Mesenchymal stem cell (in vitro differentiated cells and primary cell): Measurements from ENCODE around the gene SENP3. TPM values are rescaled to one million over a fixed set of nuclear protein-coding genes. Genes with fewer than 3 reads are reported as not detected.
A peak's percentile ranks its signal among the peaks of the same experiment; 100 is the strongest.

Experiments used
- DNase-seq: peaks from one replicate; pipeline ENCODE4 v3.0.0-alpha.2; 2013
- H2AFZ ChIP-seq: one replicate; pipeline ENCODE4 v1.6.1; 2013; ENCODE audit warnings: low read depth, mild to moderate bottlenecking, control low read depth, inconsistent platforms, low read length, moderate library complexity
- H2AK5ac ChIP-seq: 2 replicates; pipeline ENCODE4 v1.6.1; 2013; ENCODE audit warnings: low read length, moderate library complexity, mild to moderate bottlenecking, inconsistent platforms; ENCODE audit not compliant: severe bottlenecking
- H2BK120ac ChIP-seq: one replicate; pipeline ENCODE4 v1.6.1; 2013; ENCODE audit warnings: low read depth, mild to moderate bottlenecking, inconsistent platforms, low read length, moderate library complexity
- H2BK12ac ChIP-seq, 2 experiments: one replicate each; pipeline ENCODE4 v1.6.1; 2013; ENCODE audit warnings: inconsistent platforms in 2 of 2, low read length in 2 of 2, mild to moderate bottlenecking in 2 of 2, moderate library complexity in 2 of 2, control low read depth in 1 of 2
- H2BK15ac ChIP-seq: one replicate; pipeline ENCODE4 v1.6.1; 2013; ENCODE audit warnings: mild to moderate bottlenecking, low read depth, inconsistent platforms; ENCODE audit not compliant: poor library complexity, severe bottlenecking
- H2BK5ac ChIP-seq: 2 replicates; pipeline ENCODE4 v1.6.1; 2013; ENCODE audit warnings: low read depth, mild to moderate bottlenecking, low read length, control low read depth, inconsistent platforms; ENCODE audit not compliant: poor library complexity, severe bottlenecking
- H3K14ac ChIP-seq, 2 experiments: one replicate each; pipeline ENCODE4 v1.6.1; 2013; ENCODE audit warnings: inconsistent platforms in 2 of 2, low read length in 2 of 2, control low read depth in 1 of 2, mild to moderate bottlenecking in 1 of 2, moderate library complexity in 1 of 2
- H3K18ac ChIP-seq, 2 experiments: one replicate each; pipeline ENCODE4 v1.6.1; 2013; ENCODE audit warnings: inconsistent platforms in 2 of 2, low read length in 2 of 2, control low read depth in 1 of 2, low read depth in 1 of 2, mild to moderate bottlenecking in 1 of 2
- H3K23ac ChIP-seq, 2 experiments: one replicate each; pipeline ENCODE4 v1.6.1; 2013; ENCODE audit warnings: inconsistent platforms in 2 of 2, low read length in 2 of 2, mild to moderate bottlenecking in 2 of 2, moderate library complexity in 2 of 2, control low read depth in 1 of 2
- H3K27ac ChIP-seq: 2 replicates; pipeline ENCODE4 v1.5.1; 2013; ENCODE audit warnings: mild to moderate bottlenecking, moderate library complexity, low read length, control low read depth, inconsistent platforms; ENCODE audit not compliant: poor library complexity, severe bottlenecking
- H3K27me3 ChIP-seq, 2 experiments: 2 replicates each; pipeline versions ENCODE4 v1.6.1 to v1.7.0; 2013; ENCODE audit warnings: low read length in 2 of 2, mild to moderate bottlenecking in 2 of 2, moderate library complexity in 2 of 2, control low read depth in 1 of 2, inconsistent platforms in 1 of 2; ENCODE audit not compliant: control insufficient read depth in 1 of 2, insufficient read depth in 1 of 2
- H3K36me3 ChIP-seq, 2 experiments: 2 replicates each; pipeline versions ENCODE4 v1.6.1 to v1.7.0; 2013; ENCODE audit warnings: low read length in 2 of 2, control low read depth in 1 of 2, inconsistent platforms in 1 of 2, low read depth in 1 of 2, mild to moderate bottlenecking in 1 of 2; ENCODE audit not compliant: insufficient read depth in 2 of 2, control insufficient read depth in 1 of 2
- H3K4ac ChIP-seq, 2 experiments: one replicate each; pipeline ENCODE4 v1.6.1; 2013; ENCODE audit warnings: inconsistent platforms in 2 of 2, low read length in 2 of 2, mild to moderate bottlenecking in 2 of 2, moderate library complexity in 2 of 2, control low read depth in 1 of 2, low read depth in 1 of 2
- H3K4me1 ChIP-seq: 2 replicates; pipeline ENCODE4 v1.6.1; 2013; ENCODE audit warnings: low read depth, low read length, control low read depth; ENCODE audit not compliant: control insufficient read depth, insufficient read depth
- H3K4me2 ChIP-seq: 2 replicates; pipeline ENCODE4 v1.6.1; 2013; ENCODE audit warnings: low read length, mild to moderate bottlenecking, inconsistent platforms; ENCODE audit not compliant: poor library complexity, severe bottlenecking
- H3K4me3 ChIP-seq, 2 experiments: 2 replicates each; pipeline versions ENCODE4 v1.5.1 to v1.7.0; 2013; ENCODE audit warnings: low read length in 2 of 2, mild to moderate bottlenecking in 2 of 2, control low read depth in 1 of 2, low read depth in 1 of 2; ENCODE audit not compliant: insufficient read depth in 1 of 2
- H3K79me1 ChIP-seq: replicated peaks from 2 replicates; pipeline ENCODE4 v1.6.1; 2013; ENCODE audit warnings: mild to moderate bottlenecking, control low read depth, low read length, inconsistent platforms; ENCODE audit not compliant: poor library complexity, severe bottlenecking
- H3K9ac ChIP-seq: 2 replicates; pipeline ENCODE4 v1.7.0; 2013; ENCODE audit warnings: mild to moderate bottlenecking, low read length, moderate library complexity
- H3K9me3 ChIP-seq: 2 replicates; pipeline ENCODE4 v1.7.0; 2013; ENCODE audit warnings: mild to moderate bottlenecking, low read length; ENCODE audit not compliant: control insufficient read depth
- H4K8ac ChIP-seq: one replicate; pipeline ENCODE4 v1.6.1; 2013; ENCODE audit warnings: inconsistent platforms, mild to moderate bottlenecking, low read length, moderate library complexity
- H4K91ac ChIP-seq: one replicate; pipeline ENCODE4 v1.6.1; 2013; ENCODE audit warnings: mild to moderate bottlenecking, low read length, inconsistent platforms
- WGBS: methylation state at CpG from one replicate; pipeline ENCODE4 v1.1.7; 2013; ENCODE audit warnings: mixed read lengths; 5-methylcytosine and 5-hydroxymethylcytosine counted together
- polyA plus RNA-seq, 2 experiments: library from polyadenylated mRNA; stranded (reverse); fragments of 200-250 nt; gene quantifications; one replicate each; pipeline ENCODE4 v1.2.3, GENCODE V29; 2013

Gene SENP3
- 27.5 TPM for polyA plus RNA-seq (2013, experiment 1 of 2)
- polyA plus RNA-seq (2013, experiment 2 of 2) = 27.0 TPM

- peak within 1 kb of the TSS in 1 of 2 experiments; percentile 42 for H3K23ac ChIP-seq
- peaks cover 26% of the 10 kb centered on the region for H3K4me1 ChIP-seq
- H2AFZ ChIP-seq = peak within 1 kb of the TSS; percentile 87
- H3K18ac ChIP-seq = peak within 1 kb of the TSS in 1 of 2 experiments; percentile 91
- H3K27ac ChIP-seq = peak within 1 kb of the TSS; percentile 33
- H4K8ac ChIP-seq = peak within 1 kb of the TSS; percentile 82
- H2BK120ac ChIP-seq = peak within 1 kb of the TSS; percentile 50
- peak within 1 kb of the TSS; percentile 89 for H3K4me2 ChIP-seq
- H3K4ac ChIP-seq = peak within 1 kb of the TSS; percentile 58 to 85
- H3K9me3 ChIP-seq = no peaks in the 10 kb centered on the region
- H3K36me3 ChIP-seq = peaks cover 29 to 31% of the 10 kb centered on the region in 2 experiments
- no peak within 1 kb of the TSS for H2BK12ac ChIP-seq
- H3K79me1 ChIP-seq = peaks cover 16% of the 10 kb centered on the region
- no peaks in the 10 kb centered on the region for H3K27me3 ChIP-seq
- H4K91ac ChIP-seq = peak within 1 kb of the TSS; percentile 81
- H3K4me3 ChIP-seq = peak within 1 kb of the TSS; percentile 82 to 96
- H2AK5ac ChIP-seq = peak within 1 kb of the TSS; percentile 9
- no peak within 1 kb of the TSS for H2BK5ac ChIP-seq
- DNase-seq = peak; percentile 91
- under 1% methylated on average over 50 of the region's 82 CpGs for WGBS
- H3K9ac ChIP-seq = peak within 1 kb of the TSS; percentile 96
- peak within 1 kb of the TSS; percentile 77 for H2BK15ac ChIP-seq
- H3K14ac ChIP-seq = peak within 1 kb of the TSS in 1 of 2 experiments; percentile 61
These were observed at the start of gene SENP3 for GRCh38 chr17:7561589-7562207. TSS of gene SENP3 (plus strand) at chr17:7561919. CDS start at chr17:7563077, 1,158 bp downstream.

- Histone ChIP-seq H3K14ac (no peak overlapping the region), H3K79me1 (peaks cover 22% of the 10 kb centered on the region), H3K27me3 (no peaks in the 10 kb centered on the region), H3K9ac (no peak overlapping the region), H2AK5ac (no peak overlapping the region), H2BK15ac (no peak overlapping the region), H3K4me3 (no peak overlapping the region), H2AFZ (no peak overlapping the region), H3K36me3 (peaks cover 81 to 85% of the 10 kb centered on the region in 2 experiments), H3K27ac (no peak overlapping the region), H4K8ac (no peak overlapping the region), H2BK5ac (no peak overlapping the region), H3K9me3 (no peaks in the 10 kb centered on the region), H3K4me1 (no peaks in the 10 kb centered on the region), H2BK12ac (no peak overlapping the region), H3K23ac (no peak overlapping the region), H3K4ac (no peak overlapping the region), H4K91ac (no peak overlapping the region), H2BK120ac (no peak overlapping the region), H3K18ac (no peak overlapping the region), H3K4me2 (no peak overlapping the region)
- 97% methylated on average over 15 of the region's 15 CpGs for WGBS
- DNase-seq = no peak
These were observed 49.6 kb upstream of the SENP3 start for GRCh38 chr17:7512105-7512504.

GRCh38 chr17:7512824-7513540 lies 48.7 kb upstream of the SENP3 start:
- Histone ChIP-seq H3K4me1 (no peaks in the 10 kb centered on the region), H3K79me1 (peaks cover 21% of the 10 kb centered on the region), H3K18ac (no peak overlapping the region), H3K4ac (no peak overlapping the region), H2BK5ac (no peak overlapping the region), H3K4me2 (no peak overlapping the region), H3K9ac (no peak overlapping the region), H4K91ac (no peak overlapping the region), H3K9me3 (no peaks in the 10 kb centered on the region), H3K23ac (no peak overlapping the region), H3K27me3 (no peaks in the 10 kb centered on the region), H2BK120ac (no peak overlapping the region), H3K27ac (no peak overlapping the region), H3K4me3 (no peak overlapping the region), H2AK5ac (no peak overlapping the region), H4K8ac (no peak overlapping the region), H3K14ac (no peak overlapping the region), H2BK12ac (no peak overlapping the region), H2BK15ac (no peak overlapping the region), H2AFZ (no peak overlapping the region), H3K36me3 (peaks cover 75 to 76% of the 10 kb centered on the region in 2 experiments)
- WGBS = 97% methylated on average over 20 of the region's 20 CpGs
- no peak for DNase-seq

GRCh38 chr17:7513850-7514419 lies 47.8 kb upstream of the SENP3 start:
- no peak overlapping the region for H2BK15ac ChIP-seq
- H2AFZ ChIP-seq = no peak overlapping the region
- H3K14ac ChIP-seq = no peak overlapping the region
- no peak overlapping the region for H4K8ac ChIP-seq
- no peaks in the 10 kb centered on the region for H3K9me3 ChIP-seq
- no peak overlapping the region for H4K91ac ChIP-seq
- no peaks in the 10 kb centered on the region for H3K4me1 ChIP-seq
- no peak overlapping the region for H2BK120ac ChIP-seq
- no peak overlapping the region for H3K27ac ChIP-seq
- DNase-seq = no peak
- H3K4me3 ChIP-seq = no peak overlapping the region
- no peaks in the 10 kb centered on the region for H3K27me3 ChIP-seq
- H3K9ac ChIP-seq = no peak overlapping the region
- H3K4ac ChIP-seq = no peak overlapping the region
- H3K79me1 ChIP-seq = peaks cover 16% of the 10 kb centered on the region
- no peak overlapping the region for H3K18ac ChIP-seq
- 93% methylated on average over 17 of the region's 17 CpGs for WGBS
- H2BK5ac ChIP-seq = no peak overlapping the region
- no peak overlapping the region for H3K23ac ChIP-seq
- no peak overlapping the region for H2AK5ac ChIP-seq
- H3K36me3 ChIP-seq = peaks cover 66 to 68% of the 10 kb centered on the region in 2 experiments
- no peak overlapping the region for H2BK12ac ChIP-seq
- no peak overlapping the region for H3K4me2 ChIP-seq
